Measurements from ENCODE around the gene PODXL.

The PODXL gene

GRCh38 chr7:131556053-131556908 lies at the start of gene PODXL:
Gene PODXL, minus strand, starts transcription at chr7:131556628. Its CDS starts 269 bp downstream, at chr7:131556359.
- DNase-seq, result peak; percentile 9 to 87 (median 66)

GRCh38 chr7:131605280-131605878 lies 49.0 kb upstream of the PODXL start:
- DNase-seq, result no peak
- intact Hi-C loops (cut with DNase I), result no loop called here

More at GRCh38 chr7:131556053-131556908, at the start of gene PODXL:
- intact Hi-C loops (cut with DNase I), result loop anchor here (10.0 kb wide), 1 partner anchor 99 kb away; no protein-coding TSS in a partner anchor

GRCh38 chr7:131604841-131605279 lies 48.4 kb upstream of the PODXL start:
- no peak for DNase-seq
- intact Hi-C loops (cut with DNase I), result no loop called here

GRCh38 chr7:131603932-131604331 lies 47.5 kb upstream of the PODXL start:
- no peak for DNase-seq
- intact Hi-C loops (cut with DNase I), result no loop called here

- no peak for DNase-seq
- intact Hi-C loops (cut with DNase I), result no loop called here
Observed at GRCh38 chr7:131602994-131603372, 46.6 kb upstream of the PODXL start.

GRCh38 chr7:131602304-131602993 lies 46.0 kb upstream of the PODXL start:
- no peak for DNase-seq
- intact Hi-C loops (cut with DNase I), result no loop called here

GRCh38 chr7:131600085-131600881 lies 43.9 kb upstream of the PODXL start:
- DNase-seq, result peak in 7 of 42 donors; percentile 23 to 66 (median 38)
- intact Hi-C loops (cut with DNase I), result no loop called here

GRCh38 chr7:131596785-131597184 lies 40.4 kb upstream of the PODXL start:
- DNase-seq, result no peak
- intact Hi-C loops (cut with DNase I), result no loop called here

GRCh38 chr7:131595699-131596098 lies 39.3 kb upstream of the PODXL start:
- intact Hi-C loops (cut with DNase I), result no loop called here
- DNase-seq, result no peak

GRCh38 chr7:131591687-131592319 lies 35.4 kb upstream of the PODXL start:
- intact Hi-C loops (cut with DNase I), result no loop called here
- no peak for DNase-seq

- DNase-seq, result no peak
- intact Hi-C loops (cut with DNase I), result no loop called here
Observed at GRCh38 chr7:131587315-131587923, 31.0 kb upstream of the PODXL start.

- intact Hi-C loops (cut with DNase I), result no loop called here
- no peak for DNase-seq
Observed at GRCh38 chr7:131586759-131587158, 30.3 kb upstream of the PODXL start.

- no peak for DNase-seq
- intact Hi-C loops (cut with DNase I), result no loop called here
Observed at GRCh38 chr7:131586259-131586658, 29.8 kb upstream of the PODXL start.

GRCh38 chr7:131583430-131583829 lies 27.0 kb upstream of the PODXL start:
- DNase-seq, result no peak
- intact Hi-C loops (cut with DNase I), result no loop called here

- DNase-seq, result no peak
Observed at GRCh38 chr7:131581241-131582051, 25.0 kb upstream of the PODXL start.

GRCh38 chr7:131578602-131579001 lies 22.2 kb upstream of the PODXL start:
- DNase-seq, result no peak
- intact Hi-C loops (cut with DNase I), result no loop called here

More at GRCh38 chr7:131581241-131582051, 25.0 kb upstream of the PODXL start:
- intact Hi-C loops (cut with DNase I), result no loop called here

- intact Hi-C loops (cut with DNase I), result no loop called here
- DNase-seq, result no peak
Observed at GRCh38 chr7:131574741-131575140, 18.3 kb upstream of the PODXL start.
